Measurements from ENCODE around the gene MT1B.

DNA sequence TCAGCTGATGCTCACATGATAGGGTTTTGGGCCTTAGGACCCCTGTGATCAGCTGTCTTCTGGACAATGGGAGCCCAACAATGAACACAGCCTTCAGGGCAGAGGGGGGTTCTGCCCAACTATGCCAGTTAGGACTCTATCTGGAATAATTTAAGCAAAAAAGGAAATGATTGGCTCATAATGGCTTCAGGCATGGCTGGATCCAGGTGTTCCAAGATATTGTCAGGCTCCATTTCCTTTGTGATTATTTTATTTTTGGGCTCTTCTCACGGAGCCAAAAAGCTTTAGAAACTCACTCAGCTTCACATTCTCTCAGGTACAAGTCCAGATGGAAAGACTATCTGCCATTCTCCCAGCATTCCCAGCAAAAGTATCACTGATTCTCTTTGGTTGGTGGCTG is 46.2 kb upstream of the MT1B start:
- TF ChIP-seq, protein P1, sequence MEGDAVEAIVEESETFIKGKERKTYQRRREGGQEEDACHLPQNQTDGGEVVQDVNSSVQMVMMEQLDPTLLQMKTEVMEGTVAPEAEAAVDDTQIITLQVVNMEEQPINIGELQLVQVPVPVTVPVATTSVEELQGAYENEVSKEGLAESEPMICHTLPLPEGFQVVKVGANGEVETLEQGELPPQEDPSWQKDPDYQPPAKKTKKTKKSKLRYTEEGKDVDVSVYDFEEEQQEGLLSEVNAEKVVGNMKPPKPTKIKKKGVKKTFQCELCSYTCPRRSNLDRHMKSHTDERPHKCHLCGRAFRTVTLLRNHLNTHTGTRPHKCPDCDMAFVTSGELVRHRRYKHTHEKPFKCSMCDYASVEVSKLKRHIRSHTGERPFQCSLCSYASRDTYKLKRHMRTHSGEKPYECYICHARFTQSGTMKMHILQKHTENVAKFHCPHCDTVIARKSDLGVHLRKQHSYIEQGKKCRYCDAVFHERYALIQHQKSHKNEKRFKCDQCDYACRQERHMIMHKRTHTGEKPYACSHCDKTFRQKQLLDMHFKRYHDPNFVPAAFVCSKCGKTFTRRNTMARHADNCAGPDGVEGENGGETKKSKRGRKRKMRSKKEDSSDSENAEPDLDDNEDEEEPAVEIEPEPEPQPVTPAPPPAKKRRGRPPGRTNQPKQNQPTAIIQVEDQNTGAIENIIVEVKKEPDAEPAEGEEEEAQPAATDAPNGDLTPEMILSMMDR (IDR thresholded peaks at IDR 0.05; ENCODE audit: low read depth, low read length, missing input control) = no peak
- TF ChIP-seq, protein P2, sequence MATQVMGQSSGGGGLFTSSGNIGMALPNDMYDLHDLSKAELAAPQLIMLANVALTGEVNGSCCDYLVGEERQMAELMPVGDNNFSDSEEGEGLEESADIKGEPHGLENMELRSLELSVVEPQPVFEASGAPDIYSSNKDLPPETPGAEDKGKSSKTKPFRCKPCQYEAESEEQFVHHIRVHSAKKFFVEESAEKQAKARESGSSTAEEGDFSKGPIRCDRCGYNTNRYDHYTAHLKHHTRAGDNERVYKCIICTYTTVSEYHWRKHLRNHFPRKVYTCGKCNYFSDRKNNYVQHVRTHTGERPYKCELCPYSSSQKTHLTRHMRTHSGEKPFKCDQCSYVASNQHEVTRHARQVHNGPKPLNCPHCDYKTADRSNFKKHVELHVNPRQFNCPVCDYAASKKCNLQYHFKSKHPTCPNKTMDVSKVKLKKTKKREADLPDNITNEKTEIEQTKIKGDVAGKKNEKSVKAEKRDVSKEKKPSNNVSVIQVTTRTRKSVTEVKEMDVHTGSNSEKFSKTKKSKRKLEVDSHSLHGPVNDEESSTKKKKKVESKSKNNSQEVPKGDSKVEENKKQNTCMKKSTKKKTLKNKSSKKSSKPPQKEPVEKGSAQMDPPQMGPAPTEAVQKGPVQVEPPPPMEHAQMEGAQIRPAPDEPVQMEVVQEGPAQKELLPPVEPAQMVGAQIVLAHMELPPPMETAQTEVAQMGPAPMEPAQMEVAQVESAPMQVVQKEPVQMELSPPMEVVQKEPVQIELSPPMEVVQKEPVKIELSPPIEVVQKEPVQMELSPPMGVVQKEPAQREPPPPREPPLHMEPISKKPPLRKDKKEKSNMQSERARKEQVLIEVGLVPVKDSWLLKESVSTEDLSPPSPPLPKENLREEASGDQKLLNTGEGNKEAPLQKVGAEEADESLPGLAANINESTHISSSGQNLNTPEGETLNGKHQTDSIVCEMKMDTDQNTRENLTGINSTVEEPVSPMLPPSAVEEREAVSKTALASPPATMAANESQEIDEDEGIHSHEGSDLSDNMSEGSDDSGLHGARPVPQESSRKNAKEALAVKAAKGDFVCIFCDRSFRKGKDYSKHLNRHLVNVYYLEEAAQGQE (IDR thresholded peaks at IDR 0.05) = no peak
- TF ChIP-seq NR2F2 (IDR thresholded peaks at IDR 0.05) = no peak
- TF ChIP-seq, protein P3, sequence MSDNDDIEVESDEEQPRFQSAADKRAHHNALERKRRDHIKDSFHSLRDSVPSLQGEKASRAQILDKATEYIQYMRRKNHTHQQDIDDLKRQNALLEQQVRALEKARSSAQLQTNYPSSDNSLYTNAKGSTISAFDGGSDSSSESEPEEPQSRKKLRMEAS (IDR thresholded peaks at IDR 0.05) = no peak
- no peak for TF ChIP-seq JUND (IDR thresholded peaks at IDR 0.05)
- TF ChIP-seq TAF1 (conservative IDR thresholded peaks at IDR 0.05) = no peak
- TF ChIP-seq RAD21 (IDR thresholded peaks at IDR 0.05) = no peak
- no peak for TF ChIP-seq GABPA (IDR thresholded peaks at IDR 0.05 in 1 of 2, conservative IDR thresholded peaks at IDR 0.05 in 1 of 2)

All from liver (tissue), 3 donors.